ENCODE results near the gene EML6. TPM values are rescaled to one million over a fixed set of nuclear protein-coding genes. Genes with fewer than 3 reads are reported as not detected.

Gene EML6
- total RNA-seq, 2 donors from 2014 or later, result 3.2 to 12.1 TPM

DNA sequence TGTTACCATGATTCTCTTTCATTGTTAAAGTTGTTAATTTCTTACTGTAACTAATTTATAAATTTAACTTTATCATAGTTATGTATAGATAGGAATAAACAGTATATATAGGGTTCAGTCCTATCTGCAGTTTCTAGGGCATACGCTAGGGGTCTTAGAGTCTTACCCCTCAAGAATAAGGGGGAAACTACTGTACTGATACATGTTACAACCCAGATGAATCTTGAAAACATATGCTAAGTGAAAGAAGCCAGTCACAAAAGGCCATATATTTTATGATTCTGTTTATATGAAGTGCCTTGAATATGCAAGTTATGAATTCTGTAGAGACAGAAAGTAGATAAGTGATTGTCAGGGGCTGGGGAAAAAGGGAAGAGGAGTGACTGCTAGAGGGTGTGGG is 274.4 kb downstream of the EML6 start:
- intact Hi-C loops (cut with DNase I), result no loop called here
- DNase-seq (ENCODE audit: low spot score), result no peak

DNA sequence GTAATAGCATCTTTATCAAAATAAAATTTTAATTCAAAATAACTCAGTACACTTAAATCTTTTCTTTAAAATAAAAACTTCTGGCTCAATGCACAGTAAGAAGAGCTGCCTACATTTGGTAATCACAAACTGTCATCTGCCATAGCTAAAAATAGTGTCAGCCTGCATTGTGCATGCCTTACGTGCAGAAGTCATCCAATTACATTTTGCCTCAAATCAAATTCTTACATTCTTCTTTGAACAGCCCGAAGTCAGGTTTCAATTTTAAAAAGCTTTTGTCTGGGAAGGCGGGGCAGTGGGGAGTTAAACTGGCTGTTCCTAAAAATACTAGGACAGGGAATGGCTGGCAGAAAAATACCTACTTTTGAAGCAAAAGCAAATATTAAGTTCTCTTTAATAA is 275.7 kb downstream of the EML6 start:
- no peak for DNase-seq (ENCODE audit: low spot score)

DNA sequence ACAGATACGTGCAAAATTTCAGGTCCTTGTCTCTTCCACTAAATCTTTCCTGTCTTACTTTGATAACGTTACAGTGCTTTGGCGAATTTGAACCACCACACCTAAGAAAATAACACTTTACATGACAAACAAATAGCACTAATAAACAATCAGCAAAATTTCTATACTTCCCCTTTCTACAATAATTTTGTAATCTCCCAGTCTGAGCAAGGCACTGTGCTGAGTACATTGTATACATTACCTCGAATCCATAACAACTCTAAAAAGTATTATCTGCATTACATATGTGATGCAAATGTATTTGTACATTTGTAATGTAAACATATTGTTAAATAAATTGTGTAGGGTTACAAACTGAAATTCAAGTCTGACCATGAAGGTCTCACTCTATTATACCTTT is 276.9 kb downstream of the EML6 start:
- intact Hi-C loops (cut with DNase I), result no loop called here
- no peak for DNase-seq (ENCODE audit: low spot score)

More for the DNA sequence above, 275.7 kb downstream of the EML6 start:
- intact Hi-C loops (cut with DNase I), result no loop called here

DNA sequence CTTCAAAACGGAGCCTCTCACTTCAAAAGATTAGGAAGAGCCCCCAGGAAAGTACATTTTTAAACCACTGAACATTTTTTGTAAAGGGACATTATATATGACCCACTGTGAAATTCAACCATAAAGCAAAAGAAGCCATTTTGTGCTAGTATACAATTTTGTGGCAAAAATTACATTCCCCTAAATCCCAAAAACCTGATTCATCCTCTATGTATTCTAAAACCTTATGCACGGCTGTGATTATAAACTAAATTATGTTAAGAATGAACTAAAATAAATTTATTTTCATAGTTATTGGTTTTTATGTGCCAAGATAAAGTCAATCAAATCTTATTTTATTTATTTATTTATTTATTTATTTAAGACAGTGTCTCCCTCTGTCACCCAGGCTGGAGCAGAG is 278.3 kb downstream of the EML6 start:
- no peak for DNase-seq (ENCODE audit: low spot score)

DNA sequence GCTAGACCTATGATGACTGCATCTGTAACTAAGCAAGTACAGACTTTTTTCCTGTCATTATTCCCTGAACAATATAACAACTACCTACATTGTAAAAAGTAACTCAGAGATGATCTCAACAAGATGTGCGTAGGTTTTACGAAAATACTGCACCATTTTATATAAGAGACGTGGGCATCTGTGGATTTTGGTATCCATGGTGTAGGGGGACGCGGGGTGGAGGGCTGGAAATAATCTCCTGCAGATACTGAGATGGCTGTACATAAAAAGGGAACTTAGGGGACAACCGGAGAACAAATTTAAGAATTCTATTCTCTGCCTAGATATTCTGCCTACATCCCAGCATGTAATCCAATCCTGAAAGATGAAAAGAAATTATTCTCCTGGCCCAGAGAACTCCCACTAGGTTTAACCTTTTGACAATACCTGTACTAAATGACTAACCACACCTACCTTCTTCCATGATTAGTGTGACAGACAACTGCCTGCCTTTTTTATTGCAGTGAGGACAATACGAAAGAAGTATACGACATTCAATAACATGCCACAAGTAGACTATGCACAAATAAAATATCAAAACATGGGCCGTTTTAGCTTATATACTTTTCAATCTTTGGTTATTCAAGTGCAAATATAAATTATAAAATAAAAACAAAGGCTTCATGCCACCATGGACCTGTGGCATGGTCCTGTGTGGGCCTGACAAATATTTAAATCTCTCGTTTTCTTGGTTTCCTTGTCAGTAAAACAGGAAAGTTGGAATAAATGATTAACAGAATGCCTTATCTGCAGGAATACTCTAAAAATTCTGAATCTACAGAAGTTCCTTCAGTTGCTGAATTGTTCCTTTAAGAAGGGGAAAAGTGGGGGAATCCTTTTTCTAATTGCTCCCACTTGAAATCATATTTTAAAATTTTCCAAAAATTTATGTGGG is 280.5 kb downstream of the EML6 start:
- intact Hi-C loops (cut with DNase I), result no loop called here

More for the DNA sequence above, 278.3 kb downstream of the EML6 start:
- intact Hi-C loops (cut with DNase I), result no loop called here

DNA sequence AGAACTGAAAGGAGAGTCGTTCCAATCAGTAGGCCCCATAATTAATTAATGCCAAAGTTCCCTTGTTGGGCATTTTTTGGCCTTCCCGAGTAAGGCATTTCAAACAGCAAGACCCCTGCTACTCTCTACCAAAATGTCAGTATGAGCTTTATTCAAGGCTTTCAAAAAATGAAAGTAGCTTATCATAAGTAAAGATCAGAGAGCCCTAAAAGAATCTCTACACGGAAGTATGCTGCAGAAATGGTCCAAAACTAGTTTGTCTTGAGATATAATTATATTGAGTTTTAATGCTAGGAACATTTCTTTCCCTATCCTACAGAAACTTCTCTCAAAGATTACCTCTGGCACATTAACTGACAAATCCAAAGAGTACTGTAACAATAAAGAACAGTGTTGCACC is 282.8 kb downstream of the EML6 start:
- intact Hi-C loops (cut with DNase I), result no loop called here
- DNase-seq (ENCODE audit: low spot score), result no peak

More for the DNA sequence above, 280.5 kb downstream of the EML6 start:
- no peak for DNase-seq (ENCODE audit: low spot score)

DNA sequence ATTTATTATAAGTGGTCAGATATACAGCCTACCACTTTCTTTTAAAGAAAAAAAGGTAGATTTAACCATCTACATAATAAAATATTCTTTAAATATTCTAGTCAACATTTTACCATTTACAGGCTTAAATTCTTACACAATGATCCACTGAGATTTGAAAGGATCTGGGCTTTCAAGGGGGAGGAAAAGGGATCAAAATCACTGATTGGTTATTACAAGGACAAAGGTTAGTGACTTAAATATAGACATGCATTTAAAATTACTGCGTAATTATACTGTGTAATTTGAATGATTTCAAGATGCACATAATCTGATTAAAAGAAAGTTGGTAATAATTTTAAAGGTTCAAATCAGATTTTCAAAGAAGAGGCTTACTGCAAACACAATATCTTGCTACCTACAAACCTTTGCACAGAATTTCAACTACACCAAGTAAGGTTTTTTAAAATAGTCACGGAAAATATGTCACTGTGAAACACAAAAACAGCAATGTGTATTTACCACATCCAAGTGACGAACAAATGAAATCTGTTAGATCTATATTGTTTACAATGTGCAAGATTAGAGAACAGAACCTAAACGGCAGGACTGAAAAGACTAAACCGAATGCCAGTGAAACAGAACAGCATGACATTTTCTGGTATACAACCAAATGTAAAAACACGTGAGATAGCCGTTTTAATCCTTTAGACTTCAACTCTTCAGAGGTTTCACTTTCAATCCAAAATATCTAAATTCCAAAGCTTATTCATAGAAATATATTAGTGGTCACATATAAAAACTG is 286.0 kb downstream of the EML6 start:
- intact Hi-C loops (cut with DNase I), result no loop called here
- no peak for DNase-seq (ENCODE audit: low spot score)

DNA sequence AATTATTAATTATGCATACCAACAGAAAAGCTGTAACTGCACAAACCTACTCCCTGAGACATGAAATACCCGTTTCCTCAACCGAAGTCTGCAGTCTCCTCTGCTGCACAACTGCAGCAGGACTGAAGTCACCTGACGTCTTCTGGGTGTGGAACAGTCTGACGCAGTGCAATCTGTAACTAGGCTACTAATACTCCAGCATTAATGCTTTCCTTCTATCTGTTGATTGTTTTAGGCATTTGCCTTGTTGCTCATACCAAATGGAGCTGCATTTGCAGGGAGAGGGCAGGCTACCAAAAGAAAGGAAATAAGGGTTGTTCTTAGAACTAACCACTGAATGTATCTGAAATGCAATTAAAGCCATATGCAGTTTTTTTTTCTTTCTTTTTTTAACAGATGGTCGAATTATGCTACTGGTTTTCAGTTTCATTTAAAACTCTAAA is 286.7 kb downstream of the EML6 start:
- intact Hi-C loops (cut with DNase I), result no loop called here
- no peak for DNase-seq (ENCODE audit: low spot score)

DNA sequence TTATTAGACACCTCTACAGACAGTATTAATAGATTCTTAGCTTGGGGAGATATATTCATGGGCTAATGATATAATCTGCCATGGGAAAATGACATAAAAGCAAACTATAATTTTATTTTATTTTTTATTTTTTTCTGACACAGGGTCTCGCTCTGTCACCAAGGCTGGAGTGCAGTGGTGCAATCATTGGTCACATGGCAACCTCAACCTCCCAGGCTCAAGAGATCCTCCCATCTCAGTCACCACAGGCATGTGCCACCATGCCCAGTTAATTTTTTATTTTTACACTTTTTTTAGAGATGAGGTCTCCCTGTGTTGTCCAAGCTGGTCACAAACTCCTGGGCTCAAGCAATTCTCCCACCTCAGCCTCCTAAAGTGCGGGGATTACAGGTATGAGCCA is 287.5 kb downstream of the EML6 start:
- no peak for DNase-seq (ENCODE audit: low spot score)
- intact Hi-C loops (cut with DNase I), result no loop called here

DNA sequence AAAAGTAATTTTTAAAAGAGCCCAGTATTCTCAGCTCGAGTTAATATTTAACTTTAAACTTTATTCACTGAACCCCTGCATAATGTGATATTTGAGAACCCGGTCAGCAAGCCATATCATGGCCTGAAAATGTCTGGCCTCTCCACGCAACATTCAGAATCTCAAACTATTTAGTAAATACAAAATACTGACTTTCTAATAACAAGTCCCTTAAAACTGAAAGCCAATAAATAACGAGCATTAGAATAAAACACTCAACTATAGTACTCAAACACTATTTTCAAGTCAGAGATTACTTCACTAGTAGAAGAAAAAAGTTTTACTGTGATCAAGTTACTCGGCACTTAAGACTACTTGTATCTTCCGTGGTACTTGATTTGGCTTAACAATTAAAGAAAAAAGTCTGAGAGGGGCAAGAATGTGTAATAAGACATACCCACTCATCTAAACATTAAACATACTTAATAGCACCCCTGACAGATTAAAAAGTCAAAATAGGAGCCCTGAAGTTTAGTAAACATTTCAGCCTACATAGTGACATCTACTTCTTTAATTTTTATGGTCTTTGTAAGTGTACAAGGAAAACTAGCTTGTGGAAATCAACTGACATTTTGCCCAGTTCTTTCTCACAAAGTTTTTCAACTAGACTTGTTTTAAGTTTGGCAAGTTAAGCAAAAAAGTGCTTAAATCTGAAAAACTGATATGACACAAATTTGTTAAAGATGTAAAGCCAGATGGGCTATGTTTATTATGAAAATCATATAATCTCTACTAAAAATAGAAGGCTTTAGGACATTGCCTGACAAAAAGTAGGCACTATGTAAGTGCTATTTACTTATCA is 288.6 kb downstream of the EML6 start:
- intact Hi-C loops (cut with DNase I), result no loop called here
- DNase-seq (ENCODE audit: low spot score), result no peak

DNA sequence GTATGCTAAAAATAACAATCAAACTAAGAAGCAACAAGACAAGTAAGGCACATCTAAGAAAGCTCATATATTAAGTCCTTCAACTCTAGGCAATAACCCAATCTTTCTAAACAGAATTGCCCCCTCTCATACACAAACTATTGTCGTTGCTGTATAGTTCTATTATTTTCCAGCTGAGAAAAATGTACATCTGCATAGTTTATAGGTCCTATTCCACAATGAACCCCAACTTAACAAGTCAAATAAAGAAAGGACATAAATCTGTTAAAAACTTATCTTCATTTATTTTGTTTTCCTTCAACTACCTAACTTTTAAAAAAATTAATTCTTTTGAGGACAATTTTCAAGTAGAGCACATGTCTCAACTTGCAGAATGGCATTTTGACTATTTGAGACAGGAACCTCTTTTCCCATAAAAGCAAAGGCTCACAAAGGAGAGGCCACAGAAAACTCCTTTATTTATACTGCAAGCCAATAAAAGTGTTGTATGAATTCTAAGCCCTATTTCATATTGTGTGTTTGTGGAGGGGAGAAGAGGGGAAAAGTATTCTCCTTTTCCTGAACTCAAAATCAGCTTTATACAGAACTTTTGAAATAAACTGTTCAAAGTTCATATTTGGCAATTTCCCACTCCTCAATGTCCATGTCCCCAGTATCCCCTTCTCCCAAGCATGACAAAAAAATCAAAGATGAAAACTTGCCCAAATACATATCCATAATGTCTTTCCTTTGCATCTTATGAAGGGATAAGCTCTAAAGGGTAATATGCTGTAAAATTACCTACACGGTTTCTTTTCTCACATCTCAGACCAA is 289.4 kb downstream of the EML6 start:
- no peak for DNase-seq (ENCODE audit: low spot score)
- intact Hi-C loops (cut with DNase I), result no loop called here

DNA sequence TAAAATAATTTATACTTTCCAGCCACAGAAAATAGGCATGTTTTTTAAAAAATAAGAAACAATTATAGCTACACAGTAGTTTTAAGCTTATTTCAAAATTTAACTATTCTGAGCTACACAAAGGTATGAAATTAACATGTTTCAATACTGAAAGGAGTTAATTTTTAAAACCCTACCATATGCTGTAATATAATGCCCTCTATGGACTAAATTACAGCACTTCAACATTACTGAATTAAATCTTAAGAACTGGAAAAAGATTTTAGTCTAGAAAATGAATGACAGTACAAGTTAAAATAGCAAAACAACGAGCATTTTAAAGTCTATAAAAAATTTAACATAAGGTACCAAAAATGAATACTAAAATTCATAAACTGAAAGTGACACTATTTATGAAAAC is 290.5 kb downstream of the EML6 start:
- DNase-seq (ENCODE audit: low spot score), result no peak
- intact Hi-C loops (cut with DNase I), result no loop called here

DNA sequence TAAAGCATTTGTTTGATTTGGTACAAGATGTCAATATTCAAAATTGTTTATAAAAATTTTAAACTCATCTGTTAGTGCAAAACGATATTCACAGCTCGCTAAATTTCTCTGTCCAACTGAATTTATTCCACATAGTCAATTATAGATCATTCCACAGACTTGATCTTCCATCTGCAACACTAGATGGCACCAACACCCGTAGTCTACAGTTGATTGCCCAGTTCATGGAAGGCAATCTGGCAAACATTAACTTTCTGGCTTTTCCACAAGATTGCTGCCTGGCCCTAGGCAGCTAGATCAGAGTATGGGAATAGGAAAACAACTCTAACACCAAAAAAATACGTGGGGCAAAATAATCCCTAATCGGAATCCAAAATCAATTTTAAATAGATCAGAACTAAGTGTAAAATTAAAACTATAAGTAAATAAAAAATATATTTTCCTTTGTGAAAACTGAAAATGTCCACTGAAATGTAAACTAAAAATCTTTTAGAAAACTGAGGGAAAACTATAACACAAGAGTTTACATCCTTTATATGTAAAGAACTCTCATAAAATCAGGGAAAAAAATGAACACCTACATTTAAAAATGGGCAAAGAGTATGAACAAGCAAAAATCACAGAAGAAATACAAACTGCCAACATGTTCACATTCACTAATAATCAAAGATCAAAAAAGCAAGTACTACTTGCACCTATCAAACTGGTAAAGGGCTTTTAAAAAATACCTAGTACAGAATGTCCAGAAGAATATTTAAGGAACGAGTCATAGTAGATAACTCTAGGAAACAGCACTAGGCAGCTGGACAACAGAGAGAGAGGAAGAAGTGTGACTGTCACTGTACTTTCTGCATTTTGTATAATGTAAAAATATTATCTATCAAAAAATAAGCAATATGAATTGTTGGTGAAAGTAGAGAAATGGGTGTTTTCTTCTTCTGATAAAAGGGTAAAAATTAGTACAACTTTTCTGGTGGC is 291.8 kb downstream of the EML6 start:
- intact Hi-C loops (cut with DNase I), result no loop called here
- DNase-seq (ENCODE audit: low spot score), result no peak

DNA sequence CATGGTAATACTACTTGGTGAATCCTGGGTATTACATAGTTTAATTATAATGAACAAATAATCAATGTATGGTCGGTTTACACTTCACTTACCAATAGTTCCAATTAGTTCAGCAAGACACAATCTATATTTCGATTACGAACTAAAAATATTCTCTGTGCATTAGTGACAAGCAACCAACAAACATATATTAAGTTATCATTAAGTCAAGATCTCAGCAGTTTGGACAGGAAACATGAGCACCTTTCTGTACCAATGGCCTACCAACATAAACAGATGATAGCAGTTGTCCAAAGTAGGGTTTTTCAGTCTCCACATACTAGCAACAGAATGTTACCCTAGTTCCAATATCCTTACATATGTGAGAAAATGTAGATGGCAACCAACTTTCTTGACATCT is 294.0 kb downstream of the EML6 start:
- no peak for DNase-seq (ENCODE audit: low spot score)
- intact Hi-C loops (cut with DNase I), result no loop called here

DNA sequence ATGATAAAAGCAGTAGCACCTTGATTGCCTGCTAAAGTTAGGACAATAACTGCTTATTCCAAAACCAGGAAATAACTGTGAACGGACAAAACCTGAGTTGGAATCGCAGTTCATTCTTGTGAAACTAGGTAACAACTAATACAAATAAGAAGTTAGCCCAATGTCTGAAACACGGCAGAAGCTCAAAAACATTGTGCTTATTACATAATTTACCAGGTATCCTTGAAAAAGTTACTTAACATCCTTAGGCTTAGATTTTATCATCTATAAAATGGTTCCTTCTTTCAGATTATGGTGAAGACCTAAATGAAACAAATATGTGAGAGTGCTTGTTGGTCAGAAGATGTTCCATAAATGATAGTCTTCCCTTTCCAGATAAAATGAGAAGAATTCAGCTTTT is 294.4 kb downstream of the EML6 start:
- intact Hi-C loops (cut with DNase I), result no loop called here
- no peak for DNase-seq (ENCODE audit: low spot score)

DNA sequence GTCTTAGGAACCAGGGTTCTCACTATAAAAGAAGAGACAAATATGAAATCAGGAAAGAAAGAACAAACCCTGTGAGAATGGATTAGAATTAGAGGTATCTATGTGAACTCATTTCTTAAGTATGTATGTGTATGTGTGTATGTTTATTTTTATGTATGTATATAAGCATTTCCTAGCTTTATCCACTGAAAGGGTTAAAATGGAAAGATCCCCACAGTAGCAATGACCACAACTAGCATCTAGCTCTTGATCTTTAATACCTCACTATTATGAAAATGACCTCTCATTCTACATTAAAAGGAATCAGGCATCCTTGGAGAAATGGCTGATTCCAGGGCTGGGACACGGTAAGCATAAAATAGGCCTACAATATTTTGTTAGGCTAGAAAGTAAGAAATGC is 295.2 kb downstream of the EML6 start:
- DNase-seq (ENCODE audit: low spot score), result no peak
- intact Hi-C loops (cut with DNase I), result no loop called here

DNA sequence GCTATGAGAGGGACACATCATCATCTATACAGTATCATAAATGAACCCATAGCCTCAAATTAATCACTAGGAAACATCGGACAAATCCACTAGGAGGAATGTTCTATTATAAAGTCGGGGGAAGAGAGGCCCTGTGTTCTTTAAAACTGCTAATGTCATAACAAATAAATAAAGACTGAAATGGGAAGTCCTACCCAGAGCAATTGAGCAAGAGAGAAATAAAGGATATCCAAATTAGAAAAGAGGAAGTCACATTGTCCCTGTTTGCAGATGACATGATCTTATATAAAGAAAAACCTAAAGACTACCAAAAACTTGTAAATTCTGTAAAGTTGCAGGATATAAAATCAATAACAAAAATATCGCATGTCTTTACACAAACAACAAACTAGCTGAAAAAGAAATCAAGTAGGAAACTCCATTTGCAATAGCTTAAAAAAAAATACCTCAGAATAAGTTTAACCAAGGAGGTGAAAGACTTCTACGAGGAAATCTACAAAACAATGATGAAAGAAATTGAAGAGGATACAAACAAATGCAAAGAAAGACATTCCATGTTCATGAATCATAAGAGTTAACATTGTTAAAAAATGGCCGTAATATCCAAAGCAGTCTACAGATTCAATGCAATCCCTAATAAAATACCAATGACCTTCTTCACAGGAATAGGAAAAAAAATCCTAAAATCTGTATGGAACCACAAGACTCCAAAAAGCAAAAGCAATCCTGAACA is 296.2 kb downstream of the EML6 start:
- intact Hi-C loops (cut with DNase I), result no loop called here

More for the DNA sequence above, 296.2 kb downstream of the EML6 start:
- no peak for DNase-seq (ENCODE audit: low spot score)
